ENCODE data around the gene CYP21A2. TPM values are rescaled to one million over a fixed set of nuclear protein-coding genes. Genes with fewer than 3 reads are reported as not detected.
"Not testable (repeated sequence)": the region's sequence is repeated elsewhere in the genome, so short reads cannot be mapped to it uniquely, and the experiment has no call there.

Gene CYP21A2
- total and polyA plus RNA-seq, 10 of the 15 experiments (the other 5 are each of a cell fraction or from before 2014, with no cell fraction given): 0.04 to 0.92 (median 0.23) TPM; not detected in 7

DNA sequence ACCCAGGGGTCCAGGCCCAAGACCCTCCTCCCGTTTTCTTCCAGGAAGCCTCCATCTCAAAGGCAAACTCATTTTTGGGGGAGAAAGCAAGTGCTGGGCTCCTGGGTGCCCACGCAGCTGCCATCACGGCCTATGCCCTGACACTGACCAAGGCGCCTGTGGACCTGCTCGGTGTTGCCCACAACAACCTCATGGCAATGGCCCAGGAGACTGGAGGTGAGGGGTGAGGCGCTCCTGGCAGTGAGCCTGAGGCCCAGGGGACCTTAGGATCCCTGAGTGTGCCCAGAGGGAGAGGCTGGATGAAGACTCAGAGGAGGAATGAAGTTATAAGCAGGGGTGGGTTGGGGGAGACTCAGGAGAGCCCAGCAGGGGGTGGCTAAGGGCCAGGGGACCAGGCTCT is 41.8 kb upstream of the CYP21A2 start:
- DNase-seq (ENCODE audit: low read depth, low spot score); H3K9me3 ChIP-seq (replicated peaks; ENCODE audit: control insufficient read depth, insufficient read depth, low read length); POLR2A ChIA-PET; H3K27me3 ChIP-seq (replicated peaks in 1 of 2; ENCODE audit: control insufficient read depth in 2 of 2, insufficient read depth in 2 of 2, low read length in 1 of 2); H3K4me3 ChIP-seq; H3K9ac ChIP-seq (ENCODE audit: control insufficient read depth, insufficient read depth, low read length); H3K27ac ChIP-seq (ENCODE audit: control insufficient read depth, insufficient read depth); RAD21 ChIA-PET (ENCODE audit: unreplicated experiment); H3K4me1 ChIP-seq (ENCODE audit: control insufficient read depth, insufficient read depth, low read length); ATAC-seq; H4K20me1 ChIP-seq (ENCODE audit: control insufficient read depth, insufficient read depth); SMC1A ChIA-PET (ENCODE audit: uncharacterized antibody, unreplicated experiment); H3K79me2 ChIP-seq (ENCODE audit: control insufficient read depth, insufficient read depth, low read length); FAIRE-seq; in situ Hi-C loops (cut with MboI); BruUV-seq (replicated peaks); CTCF ChIA-PET; intact Hi-C loops (cut with micrococcal nuclease; ENCODE audit: unreplicated experiment); H3K36me3 ChIP-seq (ENCODE audit: control insufficient read depth in 2 of 2, insufficient read depth in 2 of 2, low read length in 1 of 2); H2AFZ ChIP-seq (ENCODE audit: control insufficient read depth, low read depth, low read length); H3K4me2 ChIP-seq (ENCODE audit: control insufficient read depth, insufficient read depth): not testable (repeated sequence)
- 75% methylated on average over 4 of the region's 6 CpGs for WGBS (ENCODE audit: insufficient coverage, insufficient replicate concordance, low lambda C conversion rate, missing lambda C conversion rate)

DNA sequence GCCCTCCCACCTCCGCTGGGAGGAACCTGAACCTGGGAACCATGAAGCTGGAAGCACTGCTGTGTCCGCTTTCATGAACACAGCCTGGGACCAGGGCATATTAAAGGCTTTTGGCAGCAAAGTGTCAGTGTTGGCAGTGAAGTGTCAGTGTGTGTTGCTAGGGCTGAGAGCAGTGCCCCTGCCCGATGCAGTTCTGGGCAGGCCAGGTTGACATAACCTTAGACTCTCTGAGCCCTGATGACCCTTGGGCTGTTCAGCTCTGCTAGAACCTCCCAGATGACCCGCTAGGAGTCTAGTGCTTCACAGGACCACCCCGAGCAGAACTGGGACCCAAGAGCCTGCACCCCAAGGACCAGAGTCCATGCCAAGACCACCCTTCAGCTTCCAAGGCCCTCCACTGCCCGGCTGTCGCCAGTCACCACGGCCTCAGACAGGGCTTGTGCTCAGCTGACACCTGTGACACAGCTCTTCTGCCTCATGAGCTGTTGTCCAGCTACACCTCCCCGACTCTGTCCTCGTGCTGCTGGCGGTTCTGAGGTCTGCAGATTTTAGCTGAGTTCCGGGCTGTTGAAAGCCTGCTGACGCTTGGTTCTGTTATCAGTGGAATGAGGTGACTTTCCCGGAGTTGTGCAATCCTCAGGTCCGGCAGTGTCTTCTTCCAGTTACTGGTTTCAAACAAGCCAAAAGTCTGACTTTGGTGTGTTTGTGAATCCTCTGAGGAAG is 35.5 kb upstream of the CYP21A2 start:
- H3K4me1 ChIP-seq (ENCODE audit: control insufficient read depth, insufficient read depth, low read length); H4K20me1 ChIP-seq (ENCODE audit: control insufficient read depth, insufficient read depth); H3K9ac ChIP-seq (ENCODE audit: control insufficient read depth, insufficient read depth, low read length); H3K4me2 ChIP-seq (ENCODE audit: control insufficient read depth, insufficient read depth); CTCF ChIA-PET; DNase-seq (ENCODE audit: low read depth, low spot score); H3K27me3 ChIP-seq (replicated peaks in 1 of 2; ENCODE audit: control insufficient read depth in 2 of 2, insufficient read depth in 2 of 2, low read length in 1 of 2); RAD21 ChIA-PET (ENCODE audit: unreplicated experiment); H3K79me2 ChIP-seq (ENCODE audit: control insufficient read depth, insufficient read depth, low read length); H3K36me3 ChIP-seq (ENCODE audit: control insufficient read depth in 2 of 2, insufficient read depth in 2 of 2, low read length in 1 of 2); intact Hi-C loops (cut with micrococcal nuclease; ENCODE audit: unreplicated experiment); SMC1A ChIA-PET (ENCODE audit: uncharacterized antibody, unreplicated experiment); FAIRE-seq; ATAC-seq; H3K4me3 ChIP-seq; H3K27ac ChIP-seq (ENCODE audit: control insufficient read depth, insufficient read depth); H3K9me3 ChIP-seq (replicated peaks; ENCODE audit: control insufficient read depth, insufficient read depth, low read length); BruUV-seq (replicated peaks); POLR2A ChIA-PET; H2AFZ ChIP-seq (ENCODE audit: control insufficient read depth, low read depth, low read length); in situ Hi-C loops (cut with MboI): not testable (repeated sequence)
- WGBS (ENCODE audit: insufficient coverage, insufficient replicate concordance, low lambda C conversion rate, missing lambda C conversion rate): no CpG with 5 or more reads among the region's 15 CpGs

GRCh38 chr6:32003301-32003700 is 34.9 kb upstream of the CYP21A2 start:
- SMC1A ChIA-PET (ENCODE audit: uncharacterized antibody, unreplicated experiment): not testable (repeated sequence)

DNA sequence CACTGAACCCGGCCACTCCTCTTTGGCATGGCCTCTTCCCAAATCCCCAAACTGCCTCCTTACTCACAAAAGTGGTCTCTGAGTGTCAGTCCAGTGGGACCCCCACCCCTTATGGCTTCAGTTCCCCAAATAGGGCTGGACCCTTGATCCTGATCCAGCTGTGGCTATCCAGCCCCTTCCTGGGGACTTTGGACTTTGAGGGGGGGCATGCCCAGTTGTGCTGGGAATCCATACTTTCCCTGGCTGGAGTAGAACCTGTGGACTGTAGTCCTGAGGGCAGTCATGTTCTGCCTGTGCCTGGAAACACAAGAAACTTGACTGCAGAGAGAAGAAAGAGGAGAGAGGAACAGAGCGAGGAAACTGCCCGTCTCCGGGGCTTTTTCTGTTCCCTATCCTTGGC is 33.8 kb upstream of the CYP21A2 start:
- BruUV-seq (replicated peaks); H3K27me3 ChIP-seq (replicated peaks in 1 of 2; ENCODE audit: control insufficient read depth in 2 of 2, insufficient read depth in 2 of 2, low read length in 1 of 2); H4K20me1 ChIP-seq (ENCODE audit: control insufficient read depth, insufficient read depth); H3K9me3 ChIP-seq (replicated peaks; ENCODE audit: control insufficient read depth, insufficient read depth, low read length); POLR2A ChIA-PET; H3K4me1 ChIP-seq (ENCODE audit: control insufficient read depth, insufficient read depth, low read length); H3K9ac ChIP-seq (ENCODE audit: control insufficient read depth, insufficient read depth, low read length); H2AFZ ChIP-seq (ENCODE audit: control insufficient read depth, low read depth, low read length); H3K36me3 ChIP-seq (ENCODE audit: control insufficient read depth in 2 of 2, insufficient read depth in 2 of 2, low read length in 1 of 2); intact Hi-C loops (cut with micrococcal nuclease; ENCODE audit: unreplicated experiment); H3K79me2 ChIP-seq (ENCODE audit: control insufficient read depth, insufficient read depth, low read length); H3K27ac ChIP-seq (ENCODE audit: control insufficient read depth, insufficient read depth); H3K4me2 ChIP-seq (ENCODE audit: control insufficient read depth, insufficient read depth); RAD21 ChIA-PET (ENCODE audit: unreplicated experiment); SMC1A ChIA-PET (ENCODE audit: uncharacterized antibody, unreplicated experiment); DNase-seq (ENCODE audit: low read depth, low spot score); CTCF ChIA-PET; in situ Hi-C loops (cut with MboI); ATAC-seq; FAIRE-seq; H3K4me3 ChIP-seq: not testable (repeated sequence)
- no CpG with 5 or more reads among the region's 4 CpGs for WGBS (ENCODE audit: insufficient coverage, insufficient replicate concordance, low lambda C conversion rate, missing lambda C conversion rate)

More at GRCh38 chr6:32003301-32003700, 34.9 kb upstream of the CYP21A2 start:
- H3K4me3 ChIP-seq; H3K9ac ChIP-seq (ENCODE audit: control insufficient read depth, insufficient read depth, low read length); H3K4me2 ChIP-seq (ENCODE audit: control insufficient read depth, insufficient read depth); intact Hi-C loops (cut with micrococcal nuclease; ENCODE audit: unreplicated experiment); H3K27me3 ChIP-seq (replicated peaks in 1 of 2; ENCODE audit: control insufficient read depth in 2 of 2, insufficient read depth in 2 of 2, low read length in 1 of 2); in situ Hi-C loops (cut with MboI); DNase-seq (ENCODE audit: low read depth, low spot score); RAD21 ChIA-PET (ENCODE audit: unreplicated experiment); H2AFZ ChIP-seq (ENCODE audit: control insufficient read depth, low read depth, low read length); H3K79me2 ChIP-seq (ENCODE audit: control insufficient read depth, insufficient read depth, low read length); BruUV-seq (replicated peaks); ATAC-seq; H3K4me1 ChIP-seq (ENCODE audit: control insufficient read depth, insufficient read depth, low read length); H4K20me1 ChIP-seq (ENCODE audit: control insufficient read depth, insufficient read depth); POLR2A ChIA-PET; H3K36me3 ChIP-seq (ENCODE audit: control insufficient read depth in 2 of 2, insufficient read depth in 2 of 2, low read length in 1 of 2); H3K27ac ChIP-seq (ENCODE audit: control insufficient read depth, insufficient read depth); H3K9me3 ChIP-seq (replicated peaks; ENCODE audit: control insufficient read depth, insufficient read depth, low read length); CTCF ChIA-PET; FAIRE-seq: not testable (repeated sequence)
- no CpG with 5 or more reads among the region's 7 CpGs for WGBS (ENCODE audit: insufficient coverage, insufficient replicate concordance, low lambda C conversion rate, missing lambda C conversion rate)
